Measurements from ENCODE around the gene OSGEPL1. TPM values are rescaled to one million over a fixed set of nuclear protein-coding genes. Genes with fewer than 3 reads are reported as not detected.
"Not testable (repeated sequence)": the region's sequence is repeated elsewhere in the genome, so short reads cannot be mapped to it uniquely, and the experiment has no call there.

Gene OSGEPL1
- total RNA-seq, 1 donor from 2014 or later = 9.7 TPM

DNA sequence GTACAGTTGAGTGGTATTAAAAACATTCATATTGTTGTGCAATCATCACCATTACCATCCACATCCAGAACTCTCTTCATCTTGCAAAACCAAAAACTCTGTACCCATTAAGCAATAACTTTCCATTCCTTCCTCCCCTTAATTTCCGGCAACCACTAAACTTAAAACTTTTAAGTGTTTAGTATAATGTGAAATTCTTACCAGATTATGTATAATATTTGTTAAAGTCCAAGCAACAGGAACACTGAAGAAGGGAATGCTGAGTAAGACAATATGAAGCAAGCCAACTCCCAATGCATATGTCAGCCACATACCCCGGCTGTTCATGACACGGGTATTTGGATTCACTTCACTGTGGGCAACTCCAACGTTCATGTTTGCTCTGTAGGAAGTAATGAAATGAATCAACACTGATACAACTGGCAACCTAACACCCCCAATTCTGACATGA lies 19.7 kb upstream of the OSGEPL1 start:
- no peak for DNase-seq (ENCODE audit: low spot score)
- no peaks in the 10 kb centered on the region for H3K27me3 Mint-ChIP-seq (ENCODE audit: low read depth)
- peak overlapping the region; percentile 73 for H3K27ac Mint-ChIP-seq
- peaks cover 41% of the 10 kb centered on the region for H3K4me1 Mint-ChIP-seq (ENCODE audit: low read depth)
- H3K9me3 Mint-ChIP-seq = no peaks in the 10 kb centered on the region
- H3K4me3 Mint-ChIP-seq (ENCODE audit: low read depth) = peak overlapping the region; percentile 90
- intact Hi-C loops (cut with micrococcal nuclease) = loop anchor here (10.0 kb wide), 2 partner anchors 623 to 753 kb away; partner anchors contain the start of genes MFSD6 and NEMP2
- H3K36me3 Mint-ChIP-seq (ENCODE audit: low read depth) = peaks cover 63% of the 10 kb centered on the region

DNA sequence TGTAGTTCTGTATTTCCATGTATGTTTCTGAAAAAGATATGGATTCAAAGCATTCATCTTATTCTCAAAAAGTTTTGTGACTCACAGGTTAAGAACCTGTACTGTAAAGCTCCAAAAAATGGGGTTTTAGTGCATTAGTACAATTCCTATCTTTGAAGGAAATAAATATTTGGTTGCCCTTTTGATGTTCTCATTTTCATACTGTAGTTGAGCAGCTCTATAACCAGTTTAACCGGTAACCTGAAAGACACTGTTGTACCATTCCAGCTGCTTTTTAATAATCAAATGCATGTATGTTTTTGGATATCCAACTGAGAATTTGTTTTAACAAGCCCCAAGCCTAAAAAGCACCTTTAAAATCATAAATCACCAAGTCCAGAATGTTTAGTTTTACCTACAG lies 9.6 kb upstream of the OSGEPL1 start:
- H3K27ac Mint-ChIP-seq = no peak overlapping the region
- no peak overlapping the region for H3K4me3 Mint-ChIP-seq (ENCODE audit: low read depth)
- H3K9me3 Mint-ChIP-seq = no peaks in the 10 kb centered on the region
- intact Hi-C loops (cut with micrococcal nuclease) = no loop called here
- H3K4me1 Mint-ChIP-seq (ENCODE audit: low read depth) = peaks cover 2% of the 10 kb centered on the region
- no peak for DNase-seq (ENCODE audit: low spot score)
- H3K27me3 Mint-ChIP-seq (ENCODE audit: low read depth) = no peaks in the 10 kb centered on the region
- peaks cover 66% of the 10 kb centered on the region for H3K36me3 Mint-ChIP-seq (ENCODE audit: low read depth)

DNA sequence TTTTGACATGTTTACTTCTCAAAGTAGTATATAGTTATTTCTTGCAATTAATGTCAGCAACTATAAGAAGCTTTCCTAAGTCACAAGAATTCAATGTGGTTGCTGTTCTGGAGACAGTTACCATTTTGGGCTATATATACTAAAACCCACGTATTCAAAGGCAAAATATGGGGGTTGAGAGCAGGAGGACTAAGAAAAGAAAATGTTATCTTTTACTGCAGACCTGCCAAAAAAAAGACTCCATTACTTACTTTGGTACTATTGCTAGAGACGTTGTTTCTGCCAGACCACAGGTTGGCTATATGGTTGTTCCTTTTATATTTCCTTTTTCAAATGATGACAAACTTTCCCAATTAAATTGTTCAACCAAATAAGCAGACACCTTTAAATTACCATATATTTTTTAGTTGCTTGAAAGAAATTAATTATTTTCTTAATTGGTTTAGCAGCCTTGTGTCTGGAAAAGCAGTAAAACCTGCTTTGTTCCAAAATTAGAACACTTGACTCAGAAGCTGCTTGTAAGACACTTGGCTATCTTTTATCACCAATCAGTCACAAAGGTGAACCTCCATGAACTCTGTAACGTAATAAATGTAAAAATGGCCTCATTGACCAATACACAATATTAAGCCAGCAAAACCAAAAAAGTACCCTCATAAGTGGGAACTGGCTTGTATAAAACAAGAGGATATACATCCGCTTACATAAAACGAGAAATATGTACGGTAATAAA lies 8.2 kb upstream of the OSGEPL1 start:
- no peak for DNase-seq (ENCODE audit: low spot score)
- H3K4me3 Mint-ChIP-seq (ENCODE audit: low read depth) = no peak overlapping the region
- H3K9me3 Mint-ChIP-seq = no peaks in the 10 kb centered on the region
- no peaks in the 10 kb centered on the region for H3K4me1 Mint-ChIP-seq (ENCODE audit: low read depth)
- no peaks in the 10 kb centered on the region for H3K27me3 Mint-ChIP-seq (ENCODE audit: low read depth)
- H3K27ac Mint-ChIP-seq = no peak overlapping the region
- intact Hi-C loops (cut with micrococcal nuclease) = no loop called here
- peaks cover 63% of the 10 kb centered on the region for H3K36me3 Mint-ChIP-seq (ENCODE audit: low read depth)

DNA sequence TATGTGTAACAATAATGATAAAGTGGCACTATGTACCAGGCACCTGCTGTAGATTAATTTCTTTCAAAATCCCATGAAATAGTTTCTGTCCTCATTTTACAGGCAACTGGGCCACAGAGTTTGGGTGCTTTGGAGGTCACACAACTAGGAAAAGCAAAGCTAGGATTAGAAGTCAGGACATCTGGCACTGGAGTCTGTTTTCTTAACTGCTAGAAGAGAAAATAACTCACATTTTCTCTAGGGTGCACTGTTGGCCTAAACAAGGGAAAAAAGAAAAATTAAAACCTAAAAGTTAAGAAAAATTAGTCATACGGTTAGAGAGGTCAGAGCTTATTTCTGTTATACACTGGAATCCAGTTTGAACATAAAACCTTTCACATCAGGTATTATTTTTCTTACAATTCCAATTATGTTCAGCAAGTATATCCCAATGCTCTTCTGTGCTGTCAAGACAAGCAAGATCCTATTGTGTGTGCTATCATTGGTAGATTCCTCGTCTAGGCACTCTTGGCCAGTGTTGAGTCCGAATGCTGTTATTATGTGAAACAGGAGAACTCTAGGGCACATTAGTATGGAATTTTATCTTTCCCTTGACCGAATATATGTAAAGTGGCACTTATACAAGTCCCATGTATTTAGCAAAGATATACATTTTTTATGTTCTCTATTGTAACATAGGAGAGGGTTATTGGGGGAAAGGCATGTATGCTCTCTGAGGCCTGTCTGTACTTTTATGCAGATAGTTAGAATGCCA lies 1.5 kb upstream of the OSGEPL1 start:
- Mint-ChIP-seq H3K4me1 (ENCODE audit: low read depth) (peaks cover 12% of the 10 kb centered on the region), H3K27ac (no peak overlapping the region), H3K36me3 (ENCODE audit: low read depth) (peaks cover 21% of the 10 kb centered on the region), H3K27me3 (ENCODE audit: low read depth) (no peaks in the 10 kb centered on the region), H3K9me3 (no peaks in the 10 kb centered on the region), H3K4me3 (ENCODE audit: low read depth) (peak overlapping the region; percentile 92)
- DNase-seq (ENCODE audit: low spot score) = no peak
- intact Hi-C loops (cut with micrococcal nuclease) = loop anchor here (5.0 kb wide), 2 partner anchors 322 to 553 kb away; partner anchors contain the start of genes HIBCH and WDR75

DNA sequence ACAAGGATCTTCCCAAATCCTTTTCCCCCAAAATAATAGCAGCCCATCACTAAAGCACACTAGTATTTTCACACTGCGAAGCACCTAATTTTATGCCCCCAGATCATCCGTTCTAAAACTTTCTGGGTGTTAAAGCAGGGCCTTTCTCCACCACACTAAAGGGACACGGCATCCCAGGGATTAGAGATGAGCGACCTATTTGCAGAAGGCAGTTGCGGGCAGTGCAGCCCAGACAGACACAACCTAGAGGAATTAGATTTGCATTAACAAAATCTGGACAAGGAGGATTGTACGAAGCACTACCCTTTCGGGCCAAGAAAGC lies 402 bp downstream of the OSGEPL1 start:
- peak overlapping the region; percentile 92 for H3K4me3 Mint-ChIP-seq (ENCODE audit: low read depth)
- no peaks in the 10 kb centered on the region for H3K9me3 Mint-ChIP-seq
- intact Hi-C loops (cut with micrococcal nuclease) = loop anchor here (1.0 to 5.0 kb wide), 5 partner anchors 22 to 555 kb away; partner anchors contain the start of genes ANKAR, ASNSD1, HIBCH and ORMDL1
- peak overlapping the region; percentile 97 for H3K27ac Mint-ChIP-seq
- no peaks in the 10 kb centered on the region for H3K27me3 Mint-ChIP-seq (ENCODE audit: low read depth)
- DNase-seq (ENCODE audit: low spot score) = no peak
- peaks cover 18% of the 10 kb centered on the region for H3K36me3 Mint-ChIP-seq (ENCODE audit: low read depth)
- H3K4me1 Mint-ChIP-seq (ENCODE audit: low read depth) = peaks cover 12% of the 10 kb centered on the region

DNA sequence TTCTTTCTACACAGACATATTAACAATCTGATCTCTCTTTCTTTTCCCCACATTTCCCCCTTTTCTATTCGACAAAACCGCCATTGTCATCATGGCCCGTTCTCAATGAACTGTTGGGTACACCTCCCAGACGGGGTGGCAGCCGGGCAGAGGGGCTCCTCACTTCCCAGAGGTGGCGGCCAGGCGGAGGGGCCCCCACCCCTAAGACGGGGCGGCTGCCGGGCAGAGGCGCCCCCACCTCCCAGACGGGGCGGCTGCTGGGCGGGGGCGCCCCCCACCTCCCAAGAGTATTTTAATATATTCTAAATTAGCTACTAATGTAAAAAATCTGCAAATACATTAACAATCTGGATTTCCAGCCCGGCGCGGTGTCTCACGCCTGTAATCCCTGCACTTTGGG lies 2.4 kb downstream of the OSGEPL1 start:
- Mint-ChIP-seq H3K4me1 (ENCODE audit: low read depth) (peaks cover 12% of the 10 kb centered on the region), H3K36me3 (ENCODE audit: low read depth) (peaks cover 10% of the 10 kb centered on the region)
- not testable (repeated sequence) for H3K27ac Mint-ChIP-seq; DNase-seq (ENCODE audit: low spot score); H3K27me3 Mint-ChIP-seq (ENCODE audit: low read depth); H3K4me3 Mint-ChIP-seq (ENCODE audit: low read depth); H3K9me3 Mint-ChIP-seq
- intact Hi-C loops (cut with micrococcal nuclease) = loop anchor here (5.0 kb wide), 2 partner anchors 318 to 557 kb away; partner anchors contain the start of genes HIBCH and WDR75

DNA sequence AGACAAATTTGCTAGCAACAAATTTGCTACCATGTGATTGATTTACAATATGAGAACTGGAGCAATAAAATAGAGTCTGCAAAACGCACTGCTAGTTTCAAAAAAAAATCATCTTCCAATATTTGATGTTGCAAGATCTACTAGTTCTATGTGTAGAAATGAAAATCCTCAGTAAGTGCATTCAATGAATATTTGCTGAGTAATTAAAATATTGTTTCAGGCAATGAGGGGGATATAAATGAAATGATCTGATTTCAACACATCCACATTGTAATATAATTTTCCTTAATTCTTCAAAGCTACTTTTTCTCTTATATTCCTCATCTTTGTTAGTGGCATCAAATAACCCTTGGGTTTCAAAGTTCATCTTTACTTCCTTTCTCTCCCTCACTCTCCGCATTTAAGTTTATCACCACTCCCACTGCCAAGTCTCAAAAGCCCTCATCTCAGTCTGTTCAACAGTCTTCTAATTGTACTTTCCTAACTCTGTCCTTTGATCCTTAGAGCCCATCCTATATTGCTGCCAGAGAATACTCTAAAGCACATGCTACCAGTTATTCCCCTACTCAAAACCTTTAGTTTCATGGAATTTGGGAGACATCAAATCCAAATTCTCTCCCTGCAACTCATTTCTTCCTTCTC lies 6.2 kb downstream of the OSGEPL1 start:
- no peak overlapping the region for H3K27ac Mint-ChIP-seq
- H3K27me3 Mint-ChIP-seq (ENCODE audit: low read depth) = no peaks in the 10 kb centered on the region
- H3K36me3 Mint-ChIP-seq (ENCODE audit: low read depth) = peaks cover 19% of the 10 kb centered on the region

DNA sequence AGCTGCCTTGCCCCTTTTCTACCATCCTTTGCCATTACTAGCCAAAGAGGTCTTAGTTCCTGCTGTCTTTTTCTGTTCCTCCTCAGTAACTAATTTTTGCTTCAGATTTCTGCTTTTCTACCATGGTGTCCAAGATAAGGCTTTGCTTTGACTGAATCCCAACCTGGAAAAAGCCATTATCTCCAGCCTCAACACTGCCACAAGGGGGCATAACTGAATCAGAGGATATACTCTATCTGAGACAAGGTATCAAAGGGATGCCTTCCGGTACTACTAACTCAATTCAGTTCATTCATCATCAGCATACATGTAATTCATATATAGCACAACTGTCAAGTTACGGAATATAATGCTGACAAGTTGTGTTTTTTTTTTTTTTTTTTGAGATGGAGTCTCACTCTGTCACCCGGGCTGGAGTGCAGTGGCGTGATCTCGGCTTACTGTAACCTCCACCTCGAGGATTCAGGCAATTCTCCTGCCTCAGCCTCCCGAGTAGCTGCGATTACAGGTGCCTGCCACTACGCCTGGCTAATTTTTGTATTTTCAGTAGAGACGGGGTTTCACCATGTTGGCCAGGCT lies 11.4 kb downstream of the OSGEPL1 start:
- H3K9me3 Mint-ChIP-seq = no peaks in the 10 kb centered on the region
- intact Hi-C loops (cut with micrococcal nuclease) = loop anchor here (5.0 kb wide), 1 partner anchor 316 kb away; no protein-coding TSS in a partner anchor
- H3K27ac Mint-ChIP-seq = no peak overlapping the region
- H3K4me1 Mint-ChIP-seq (ENCODE audit: low read depth) = no peaks in the 10 kb centered on the region
- H3K27me3 Mint-ChIP-seq (ENCODE audit: low read depth) = no peaks in the 10 kb centered on the region
- no peak overlapping the region for H3K4me3 Mint-ChIP-seq (ENCODE audit: low read depth)
- no peak for DNase-seq (ENCODE audit: low spot score)
- H3K36me3 Mint-ChIP-seq (ENCODE audit: low read depth) = peaks cover 20% of the 10 kb centered on the region

More for the DNA sequence above, 6.2 kb downstream of the OSGEPL1 start:
- no peaks in the 10 kb centered on the region for H3K4me1 Mint-ChIP-seq (ENCODE audit: low read depth)
- no peak overlapping the region for H3K4me3 Mint-ChIP-seq (ENCODE audit: low read depth)
- no peaks in the 10 kb centered on the region for H3K9me3 Mint-ChIP-seq
- intact Hi-C loops (cut with micrococcal nuclease) = no loop called here
- DNase-seq (ENCODE audit: low spot score) = no peak

DNA sequence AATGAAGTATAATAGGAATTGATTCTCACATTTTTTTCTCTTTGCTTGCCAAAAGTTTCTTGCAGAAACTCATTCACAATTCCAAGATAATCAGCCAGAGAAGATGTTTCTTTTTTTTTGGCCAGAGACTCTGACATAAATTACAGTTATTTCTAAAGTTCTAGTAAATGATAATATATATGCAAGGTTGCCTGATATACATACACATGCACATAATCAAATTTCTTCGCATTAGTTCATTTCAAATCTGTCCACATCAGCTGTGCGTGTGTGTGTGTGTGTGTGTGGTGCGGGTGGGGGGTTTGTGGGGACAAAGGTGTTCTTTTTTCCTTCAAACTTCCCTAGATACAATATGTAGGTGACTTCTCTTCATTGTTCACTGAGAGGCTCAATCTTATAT lies 33.2 kb downstream of the OSGEPL1 start:
- intact Hi-C loops (cut with micrococcal nuclease) = no loop called here
- no peak overlapping the region for H3K4me3 Mint-ChIP-seq (ENCODE audit: low read depth)
- no peaks in the 10 kb centered on the region for H3K27me3 Mint-ChIP-seq (ENCODE audit: low read depth)
- H3K4me1 Mint-ChIP-seq (ENCODE audit: low read depth) = no peaks in the 10 kb centered on the region
- no peaks in the 10 kb centered on the region for H3K36me3 Mint-ChIP-seq (ENCODE audit: low read depth)
- no peak overlapping the region for H3K27ac Mint-ChIP-seq
- H3K9me3 Mint-ChIP-seq = no peaks in the 10 kb centered on the region
- DNase-seq (ENCODE audit: low spot score) = no peak

DNA sequence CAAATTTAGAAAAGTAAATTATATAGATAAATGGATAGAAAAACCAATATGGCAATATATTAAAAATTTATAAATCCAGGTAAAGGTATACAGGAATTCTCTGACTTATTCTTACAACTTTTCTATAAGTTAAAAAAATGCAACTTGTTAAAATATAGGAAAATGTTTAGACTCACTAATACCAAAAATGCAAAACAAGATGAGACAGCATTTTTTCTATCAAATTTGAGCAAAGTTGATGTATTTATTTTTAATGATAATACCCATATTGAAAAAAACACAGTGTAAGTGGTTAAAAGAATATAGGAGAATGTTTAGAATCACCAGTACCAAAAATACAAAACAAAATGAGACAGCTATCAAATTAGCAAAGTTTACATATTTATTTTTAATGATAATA lies 35.7 kb downstream of the OSGEPL1 start:
- Mint-ChIP-seq H3K4me3 (ENCODE audit: low read depth) (no peak overlapping the region), H3K9me3 (no peaks in the 10 kb centered on the region), H3K4me1 (ENCODE audit: low read depth) (peaks cover 12% of the 10 kb centered on the region), H3K27me3 (ENCODE audit: low read depth) (no peaks in the 10 kb centered on the region), H3K27ac (no peak overlapping the region), H3K36me3 (ENCODE audit: low read depth) (no peaks in the 10 kb centered on the region)
- intact Hi-C loops (cut with micrococcal nuclease) = no loop called here
- no peak for DNase-seq (ENCODE audit: low spot score)

DNA sequence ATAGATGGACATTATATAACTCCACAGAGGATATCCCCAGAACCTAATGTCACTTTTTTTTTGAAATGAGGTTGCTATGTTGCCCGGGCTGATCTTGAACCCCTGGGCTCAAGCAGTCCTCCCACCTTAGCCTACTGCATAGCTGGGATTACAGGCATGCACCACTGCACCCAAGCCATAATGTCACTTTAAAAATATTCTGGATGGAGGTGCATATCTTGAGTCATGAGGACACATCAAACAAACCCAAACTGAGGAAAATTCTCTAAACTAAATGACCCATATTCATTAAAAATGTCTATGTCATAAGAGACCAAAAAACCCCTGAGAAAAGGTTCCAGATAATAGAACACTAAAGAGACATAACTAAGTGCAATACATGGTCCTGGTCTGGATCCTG lies 36.3 kb downstream of the OSGEPL1 start:
- H3K27ac Mint-ChIP-seq = no peak overlapping the region
- no peak for DNase-seq (ENCODE audit: low spot score)
- H3K4me1 Mint-ChIP-seq (ENCODE audit: low read depth) = peaks cover 12% of the 10 kb centered on the region
- no peaks in the 10 kb centered on the region for H3K9me3 Mint-ChIP-seq
- no peaks in the 10 kb centered on the region for H3K27me3 Mint-ChIP-seq (ENCODE audit: low read depth)
- intact Hi-C loops (cut with micrococcal nuclease) = no loop called here
- no peaks in the 10 kb centered on the region for H3K36me3 Mint-ChIP-seq (ENCODE audit: low read depth)
- H3K4me3 Mint-ChIP-seq (ENCODE audit: low read depth) = no peak overlapping the region

DNA sequence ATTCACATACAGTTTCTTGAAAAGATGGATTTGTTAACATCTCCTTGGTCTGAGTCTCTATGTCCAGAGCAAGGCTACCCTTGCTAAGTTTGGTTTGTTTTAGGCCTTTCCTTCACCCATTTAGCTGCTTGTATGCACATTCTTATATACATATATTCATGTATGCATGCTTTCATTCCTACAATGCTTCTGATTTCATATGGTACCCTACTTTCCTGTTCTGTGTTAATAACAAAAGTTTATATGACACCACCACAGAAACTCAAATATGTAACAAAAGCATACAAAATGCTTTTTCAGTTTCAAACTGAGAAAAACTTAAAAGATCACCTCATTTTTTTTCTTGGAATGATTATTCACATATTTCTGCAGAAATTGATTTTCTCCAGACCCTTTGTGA lies 39.4 kb downstream of the OSGEPL1 start:
- peaks cover 12% of the 10 kb centered on the region for H3K4me1 Mint-ChIP-seq (ENCODE audit: low read depth)
- intact Hi-C loops (cut with micrococcal nuclease) = no loop called here
- H3K4me3 Mint-ChIP-seq (ENCODE audit: low read depth) = no peak overlapping the region
- H3K27ac Mint-ChIP-seq = no peak overlapping the region
- no peaks in the 10 kb centered on the region for H3K36me3 Mint-ChIP-seq (ENCODE audit: low read depth)
- H3K27me3 Mint-ChIP-seq (ENCODE audit: low read depth) = no peaks in the 10 kb centered on the region
- DNase-seq (ENCODE audit: low spot score) = no peak
- no peaks in the 10 kb centered on the region for H3K9me3 Mint-ChIP-seq
